ENCODE results near the gene THY1.

DNA sequence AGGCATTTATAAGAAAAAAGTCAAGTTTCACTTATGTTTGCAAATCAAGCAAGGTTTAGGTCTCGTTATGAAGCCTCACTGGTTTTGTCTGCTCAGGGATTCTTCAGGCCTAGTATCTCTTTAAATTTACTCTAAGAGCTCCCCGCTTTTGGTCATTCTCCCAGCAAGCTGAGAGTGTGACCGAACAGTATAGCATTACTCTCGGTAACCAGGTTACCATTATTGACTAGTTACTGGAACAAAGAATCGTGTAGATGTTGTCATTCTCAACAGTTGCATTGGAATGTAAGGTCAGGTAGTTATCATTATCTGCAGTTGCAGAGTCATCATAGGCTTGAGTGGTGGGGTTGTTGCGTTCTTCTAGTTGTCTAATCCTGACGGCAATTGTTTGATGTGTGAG, 31.7 kb downstream of the THY1 start:
- TF ChIP-seq, protein P1, sequence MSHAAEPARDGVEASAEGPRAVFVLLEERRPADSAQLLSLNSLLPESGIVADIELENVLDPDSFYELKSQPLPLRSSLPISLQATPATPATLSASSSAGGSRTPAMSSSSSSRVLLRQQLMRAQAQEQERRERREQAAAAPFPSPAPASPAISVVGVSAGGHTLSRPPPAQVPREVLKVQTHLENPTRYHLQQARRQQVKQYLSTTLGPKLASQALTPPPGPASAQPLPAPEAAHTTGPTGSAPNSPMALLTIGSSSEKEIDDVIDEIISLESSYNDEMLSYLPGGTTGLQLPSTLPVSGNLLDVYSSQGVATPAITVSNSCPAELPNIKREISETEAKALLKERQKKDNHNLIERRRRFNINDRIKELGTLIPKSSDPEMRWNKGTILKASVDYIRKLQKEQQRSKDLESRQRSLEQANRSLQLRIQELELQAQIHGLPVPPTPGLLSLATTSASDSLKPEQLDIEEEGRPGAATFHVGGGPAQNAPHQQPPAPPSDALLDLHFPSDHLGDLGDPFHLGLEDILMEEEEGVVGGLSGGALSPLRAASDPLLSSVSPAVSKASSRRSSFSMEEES (CRISPR knock-in tag; IDR thresholded peaks at IDR 0.05): no peak
- TF ChIP-seq HDAC6 (IDR thresholded peaks at IDR 0.05; ENCODE audit: low read depth, low read length) (no peak), RFX5 (IDR thresholded peaks at IDR 0.05; ENCODE audit: low read depth, low read length) (no peak)
- TF ChIP-seq, protein P2, sequence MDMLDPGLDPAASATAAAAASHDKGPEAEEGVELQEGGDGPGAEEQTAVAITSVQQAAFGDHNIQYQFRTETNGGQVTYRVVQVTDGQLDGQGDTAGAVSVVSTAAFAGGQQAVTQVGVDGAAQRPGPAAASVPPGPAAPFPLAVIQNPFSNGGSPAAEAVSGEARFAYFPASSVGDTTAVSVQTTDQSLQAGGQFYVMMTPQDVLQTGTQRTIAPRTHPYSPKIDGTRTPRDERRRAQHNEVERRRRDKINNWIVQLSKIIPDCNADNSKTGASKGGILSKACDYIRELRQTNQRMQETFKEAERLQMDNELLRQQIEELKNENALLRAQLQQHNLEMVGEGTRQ (CRISPR knock-in tag; IDR thresholded peaks at IDR 0.05): no peak
- TF ChIP-seq, protein P3, sequence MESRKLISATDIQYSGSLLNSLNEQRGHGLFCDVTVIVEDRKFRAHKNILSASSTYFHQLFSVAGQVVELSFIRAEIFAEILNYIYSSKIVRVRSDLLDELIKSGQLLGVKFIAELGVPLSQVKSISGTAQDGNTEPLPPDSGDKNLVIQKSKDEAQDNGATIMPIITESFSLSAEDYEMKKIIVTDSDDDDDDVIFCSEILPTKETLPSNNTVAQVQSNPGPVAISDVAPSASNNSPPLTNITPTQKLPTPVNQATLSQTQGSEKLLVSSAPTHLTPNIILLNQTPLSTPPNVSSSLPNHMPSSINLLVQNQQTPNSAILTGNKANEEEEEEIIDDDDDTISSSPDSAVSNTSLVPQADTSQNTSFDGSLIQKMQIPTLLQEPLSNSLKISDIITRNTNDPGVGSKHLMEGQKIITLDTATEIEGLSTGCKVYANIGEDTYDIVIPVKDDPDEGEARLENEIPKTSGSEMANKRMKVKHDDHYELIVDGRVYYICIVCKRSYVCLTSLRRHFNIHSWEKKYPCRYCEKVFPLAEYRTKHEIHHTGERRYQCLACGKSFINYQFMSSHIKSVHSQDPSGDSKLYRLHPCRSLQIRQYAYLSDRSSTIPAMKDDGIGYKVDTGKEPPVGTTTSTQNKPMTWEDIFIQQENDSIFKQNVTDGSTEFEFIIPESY (CRISPR knock-in tag; IDR thresholded peaks at IDR 0.05): no peak
